Stimulated activated effector memory CD8-positive, alpha-beta T cell treated with anti-CD3 and anti-CD28 coated beads, Interleukin-12 subunit alpha, Interleukin-12 subunit beta, amount 100 ng/mL, for 72 hours (primary cell): ENCODE data around the gene OMA1.
"Not testable (repeated sequence)": the region's sequence is repeated elsewhere in the genome, so short reads cannot be mapped to it uniquely, and the experiment has no call there.

Experiments
- ATAC-seq: fragments of 150-1000 bp; cut with Tn5 transposase; 2 replicates; pipeline ENCODE4 v1.10.0; 2021
- DNase-seq, 2 donors: peaks; one replicate each; pipeline ENCODE4 v3.0.0; 2021 to 2022; ENCODE audit warnings: low spot score in 2 of 2
- H3K27ac Mint-ChIP-seq: one replicate; pipeline ENCODE4 v1.8.0; 2022; ENCODE audit warnings: mild to moderate bottlenecking, mixed read lengths
- H3K36me3 Mint-ChIP-seq: one replicate; pipeline ENCODE4 v1.8.0; 2022; ENCODE audit warnings: mild to moderate bottlenecking, mixed read lengths
- H3K4me1 Mint-ChIP-seq: one replicate; pipeline ENCODE4 v1.8.0; 2022; ENCODE audit warnings: mixed read lengths
- H3K4me3 Mint-ChIP-seq: one replicate; pipeline ENCODE4 v1.8.0; 2022; ENCODE audit warnings: mild to moderate bottlenecking, mixed read lengths
- H3K9me3 Mint-ChIP-seq: one replicate; pipeline ENCODE4 v1.8.0; 2022; ENCODE audit warnings: mixed read lengths

OMA1 gene

DNA sequence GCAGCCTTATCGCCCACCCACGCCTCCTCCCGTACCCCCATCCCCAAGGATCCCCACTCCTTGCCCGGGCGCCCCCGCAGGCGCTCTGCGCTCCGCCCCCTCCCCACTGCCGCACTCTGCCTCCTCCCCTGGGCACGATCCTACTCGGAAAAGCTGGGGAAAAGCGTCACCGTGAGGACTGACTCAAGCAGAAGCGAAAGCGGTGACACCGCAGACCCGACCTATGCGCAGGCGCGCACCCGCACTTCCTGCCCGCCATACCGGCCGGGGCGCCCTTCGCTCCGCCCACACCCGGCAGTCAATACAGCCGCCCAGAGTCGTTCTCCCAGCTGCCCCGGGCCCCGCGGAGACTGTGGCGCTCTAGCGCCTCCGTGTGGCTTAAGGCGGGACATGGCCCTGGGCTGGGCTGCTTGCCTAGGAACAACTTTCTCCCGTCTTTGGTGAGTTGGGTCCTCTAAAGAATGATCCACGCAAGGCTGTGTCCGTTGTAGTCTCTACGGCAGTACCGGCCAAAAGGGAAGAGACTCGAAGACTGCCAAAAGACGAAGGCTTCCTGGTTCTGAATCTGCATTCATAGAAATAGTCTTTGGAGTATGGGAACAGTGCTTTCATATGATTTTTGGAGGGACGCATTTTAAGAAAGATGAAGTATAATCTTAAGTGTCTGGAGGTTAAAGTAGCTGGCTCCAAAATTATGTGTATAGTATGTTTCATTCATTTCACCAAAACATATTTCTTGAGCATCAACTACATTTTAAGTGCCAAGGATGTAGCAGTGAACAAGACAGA, at the start of gene OMA1:
TSS of gene OMA1 (minus strand) at position 207 of the 789 bp plus-strand sequence. CDS start 7,432 bp downstream, outside the sequence.
- Mint-ChIP-seq H3K27ac (peak within 1 kb of the TSS; percentile 99), H3K4me1 (peaks cover 23% of the 10 kb centered on the region), H3K9me3 (no peaks in the 10 kb centered on the region), H3K4me3 (peak within 1 kb of the TSS; percentile 82), H3K36me3 (peaks cover 9% of the 10 kb centered on the region)
- ATAC-seq: peak; percentile 94
- peak; percentile 98 to 99 for DNase-seq

DNA sequence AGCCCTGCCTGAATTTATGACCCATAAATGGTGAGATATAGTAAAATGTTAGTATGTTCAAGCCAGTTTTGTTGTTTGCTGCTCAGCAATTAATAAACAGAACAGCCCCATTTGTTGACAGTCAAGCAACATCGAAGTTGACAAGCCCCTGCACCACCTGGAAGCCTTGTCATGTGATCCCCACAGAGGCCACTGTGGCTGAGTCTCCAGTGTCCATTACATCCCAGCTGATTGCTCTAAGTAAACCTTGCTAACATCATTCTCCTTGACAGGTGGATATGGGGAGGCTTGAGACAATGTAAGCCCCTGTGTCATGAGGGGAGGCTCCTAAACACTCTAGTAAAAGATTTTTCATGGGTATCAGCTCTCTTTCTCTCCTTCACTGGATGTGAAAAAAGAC, 48.0 kb upstream of the OMA1 start:
- Mint-ChIP-seq H3K9me3 (no peaks in the 10 kb centered on the region), H3K36me3 (no peaks in the 10 kb centered on the region), H3K27ac (no peak overlapping the region), H3K4me3 (no peak overlapping the region), H3K4me1 (peaks cover 8% of the 10 kb centered on the region)
- ATAC-seq (no peak), DNase-seq (no peak)

DNA sequence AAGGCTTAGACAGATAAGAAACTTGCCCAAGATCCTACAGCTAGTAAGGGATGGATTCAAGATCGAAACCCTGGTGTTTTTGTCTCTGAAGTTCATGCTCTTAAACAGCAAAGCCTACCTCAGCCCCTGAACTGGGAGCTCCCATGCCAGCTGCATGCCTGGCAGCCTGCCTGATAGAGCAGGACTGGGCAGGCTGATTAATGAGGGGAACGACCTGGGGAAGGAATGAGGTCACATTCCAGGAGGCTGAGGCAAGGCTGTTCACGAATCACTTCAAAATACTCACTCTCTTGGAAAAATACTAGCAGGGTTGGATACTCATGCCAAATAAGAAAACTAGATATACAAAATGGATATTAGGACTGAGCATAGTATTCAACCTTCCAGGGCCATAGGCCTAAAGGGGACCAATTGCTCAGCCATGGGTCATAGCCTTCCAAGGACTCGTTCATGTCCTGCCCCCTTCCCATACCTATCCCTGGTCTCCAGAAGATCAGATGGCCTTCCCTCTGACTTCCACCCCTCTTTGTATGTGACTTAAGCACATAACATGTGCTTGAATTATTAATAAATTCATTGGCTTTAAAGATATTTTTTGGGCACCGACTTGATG, 46.1 kb upstream of the OMA1 start:
- H3K27ac Mint-ChIP-seq: no peak overlapping the region
- no peak overlapping the region for H3K4me3 Mint-ChIP-seq
- DNase-seq: no peak
- no peaks in the 10 kb centered on the region for H3K36me3 Mint-ChIP-seq
- no peaks in the 10 kb centered on the region for H3K9me3 Mint-ChIP-seq
- H3K4me1 Mint-ChIP-seq: no peaks in the 10 kb centered on the region
- no peak for ATAC-seq

DNA sequence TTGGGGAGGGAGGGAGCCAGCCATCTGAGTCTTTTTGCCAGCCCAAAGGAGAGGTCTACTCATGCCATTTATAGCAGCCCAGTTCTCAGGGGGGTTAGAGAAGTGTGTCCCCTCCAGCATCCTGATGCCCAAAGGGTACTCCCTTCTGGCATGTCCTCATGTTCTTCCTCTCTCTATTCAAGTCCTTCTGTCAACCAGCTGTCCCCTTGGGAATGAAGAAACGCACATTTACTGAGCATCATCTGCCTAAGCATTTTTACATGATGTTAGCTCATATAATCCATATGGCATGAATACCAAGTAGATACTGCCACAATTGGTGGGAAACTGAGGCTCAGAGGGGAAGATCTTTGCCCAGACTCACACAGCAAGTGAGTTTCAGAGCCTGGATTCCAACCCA, 45.3 kb upstream of the OMA1 start:
- ATAC-seq: no peak
- no peaks in the 10 kb centered on the region for H3K9me3 Mint-ChIP-seq

DNA sequence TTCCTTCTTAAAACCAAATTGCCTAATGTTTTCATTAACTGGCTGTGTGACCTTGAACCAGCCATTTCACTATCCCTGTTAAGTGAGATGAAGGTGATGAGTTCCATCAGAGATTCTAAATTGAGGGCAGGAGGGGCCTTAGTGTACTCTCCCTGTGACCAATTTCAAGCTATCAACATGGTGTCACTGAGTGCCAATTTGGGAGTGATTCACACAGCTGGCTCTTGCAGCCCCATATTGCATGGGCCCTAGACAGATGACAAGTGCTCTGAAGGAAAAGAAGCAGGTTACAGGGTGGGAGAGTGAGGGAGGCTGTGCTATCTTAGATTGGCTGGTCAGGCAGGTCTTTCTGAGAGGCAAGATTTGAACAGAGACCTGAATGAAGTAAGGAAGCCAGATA, 43.5 kb upstream of the OMA1 start:
- no peak overlapping the region for H3K4me3 Mint-ChIP-seq
- ATAC-seq (no peak), DNase-seq (no peak)
- no peak overlapping the region for H3K27ac Mint-ChIP-seq
- H3K4me1 Mint-ChIP-seq: peaks cover 6% of the 10 kb centered on the region
- no peaks in the 10 kb centered on the region for H3K36me3 Mint-ChIP-seq
- no peaks in the 10 kb centered on the region for H3K9me3 Mint-ChIP-seq

More for the DNA sequence above, 45.3 kb upstream of the OMA1 start:
- Mint-ChIP-seq H3K4me3 (no peak overlapping the region), H3K27ac (no peak overlapping the region), H3K4me1 (no peaks in the 10 kb centered on the region), H3K36me3 (no peaks in the 10 kb centered on the region)
- DNase-seq: no peak

DNA sequence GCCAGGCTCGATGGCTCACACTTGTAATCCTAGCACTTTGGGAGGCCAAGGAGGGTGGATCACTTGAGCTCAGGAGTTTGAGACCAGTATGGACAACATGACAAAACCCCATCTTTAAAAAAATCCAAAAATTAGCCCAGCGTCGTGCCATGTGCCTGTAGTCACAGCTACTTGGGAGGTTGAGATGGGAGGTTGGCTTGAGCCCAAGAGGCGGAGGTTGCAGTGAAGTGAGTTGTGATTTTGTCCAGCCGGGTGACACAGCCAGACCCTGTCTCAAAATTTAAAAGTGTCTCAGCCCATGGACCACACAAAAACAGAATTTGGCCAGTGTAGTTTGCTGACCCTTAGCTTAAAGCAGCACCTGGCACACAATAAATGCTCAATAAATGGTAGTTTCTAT, 41.9 kb upstream of the OMA1 start:
- Mint-ChIP-seq H3K36me3 (no peaks in the 10 kb centered on the region), H3K4me3 (no peak overlapping the region), H3K27ac (no peak overlapping the region), H3K4me1 (peaks cover 16% of the 10 kb centered on the region), H3K9me3 (no peaks in the 10 kb centered on the region)
- DNase-seq (no peak), ATAC-seq (no peak)

DNA sequence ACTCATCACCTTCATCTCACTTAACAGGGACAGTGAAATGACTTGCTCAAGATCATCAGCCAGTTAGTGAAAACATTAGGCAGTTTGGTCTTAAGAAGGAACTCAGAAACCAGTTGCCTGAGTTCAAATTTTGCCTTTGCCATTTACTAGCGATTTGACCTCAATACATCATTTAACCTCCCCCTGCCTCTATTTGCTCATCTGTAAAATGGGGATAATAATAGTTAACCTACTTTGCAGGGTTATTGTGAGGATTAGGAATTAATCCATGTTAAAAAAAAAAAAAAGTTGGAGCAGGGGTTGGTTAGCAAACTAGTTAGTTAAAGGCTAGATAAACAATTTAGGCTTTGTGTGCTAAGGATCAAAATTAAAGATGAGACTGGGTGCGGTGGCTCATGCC, 41.1 kb upstream of the OMA1 start:
- ATAC-seq: no peak
- H3K36me3 Mint-ChIP-seq: no peaks in the 10 kb centered on the region
- no peak overlapping the region for H3K27ac Mint-ChIP-seq
- no peaks in the 10 kb centered on the region for H3K9me3 Mint-ChIP-seq
- no peak for DNase-seq
- no peak overlapping the region for H3K4me3 Mint-ChIP-seq
- peaks cover 16% of the 10 kb centered on the region for H3K4me1 Mint-ChIP-seq

DNA sequence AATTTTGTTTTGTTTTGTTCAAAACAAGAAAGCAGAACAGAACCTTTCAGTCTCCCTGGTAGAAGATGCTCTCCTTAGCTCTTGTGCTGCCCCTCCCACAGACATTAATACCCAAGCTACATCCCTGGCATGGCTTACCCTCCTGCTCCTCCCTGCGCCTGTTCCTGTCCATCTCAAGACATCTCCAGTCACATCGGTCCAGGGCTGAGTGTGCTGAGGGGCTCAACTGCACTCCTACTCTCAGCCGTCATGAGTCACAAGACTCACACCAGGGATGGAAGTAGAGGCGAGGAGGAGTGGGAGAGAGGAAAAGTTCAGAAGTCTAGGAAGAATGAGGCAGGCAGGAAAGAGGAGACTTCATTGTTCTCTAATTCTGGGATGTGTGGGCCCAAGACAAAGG, 39.7 kb upstream of the OMA1 start:
- DNase-seq: no peak
- Mint-ChIP-seq H3K9me3 (no peaks in the 10 kb centered on the region), H3K36me3 (no peaks in the 10 kb centered on the region), H3K4me1 (peaks cover 16% of the 10 kb centered on the region), H3K27ac (no peak overlapping the region), H3K4me3 (no peak overlapping the region)
- ATAC-seq: no peak

DNA sequence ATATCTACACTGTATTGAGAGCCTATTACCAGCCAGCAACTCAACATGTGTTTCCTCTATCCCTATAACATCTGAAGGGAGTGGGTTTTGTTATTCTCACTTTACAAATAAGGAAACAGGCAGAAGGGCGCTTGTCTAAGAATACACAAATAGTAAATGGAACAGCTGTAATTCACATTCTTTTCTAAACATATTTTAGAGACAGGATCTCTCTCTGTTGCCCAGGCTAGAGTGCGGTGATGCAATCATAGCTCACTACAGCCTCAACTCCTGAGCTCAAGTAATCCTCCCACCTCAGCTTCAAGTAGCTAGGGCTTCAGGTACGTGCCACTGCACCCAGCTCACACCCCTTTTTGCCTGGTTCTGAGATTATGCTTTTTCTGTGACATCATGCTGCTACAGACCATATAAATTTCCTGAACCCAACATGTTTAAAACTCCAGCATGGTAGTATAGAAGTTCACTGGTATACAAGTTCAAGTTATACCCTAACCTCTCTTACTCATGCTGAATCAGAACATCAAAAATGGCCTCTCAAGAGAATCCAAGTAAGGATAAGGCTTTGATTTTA, 39.1 kb upstream of the OMA1 start:
- no peaks in the 10 kb centered on the region for H3K9me3 Mint-ChIP-seq

DNA sequence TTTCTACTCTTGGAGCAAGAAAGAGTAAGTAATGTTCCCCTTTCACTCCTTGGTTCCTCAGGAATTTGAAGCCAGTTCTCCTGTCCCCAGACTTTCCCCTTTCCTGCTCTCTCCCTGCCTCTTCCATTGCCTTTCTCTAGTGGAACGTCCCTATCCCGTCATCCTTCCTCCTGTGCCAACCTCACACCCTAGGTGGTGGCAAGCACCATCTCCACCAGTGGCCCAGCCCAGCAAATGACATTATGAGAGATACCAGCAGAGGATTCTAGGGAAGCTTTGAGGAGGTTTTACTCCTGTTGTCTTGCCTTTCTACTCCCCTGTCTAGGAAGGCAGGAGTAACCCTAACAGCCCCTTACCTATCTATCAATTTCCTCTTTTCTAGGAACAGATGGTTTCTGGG, 38.6 kb upstream of the OMA1 start:
- H3K4me1 Mint-ChIP-seq: peaks cover 16% of the 10 kb centered on the region
- no peak for ATAC-seq
- H3K27ac Mint-ChIP-seq: no peak overlapping the region

More for the DNA sequence above, 39.1 kb upstream of the OMA1 start:
- no peak overlapping the region for H3K4me3 Mint-ChIP-seq
- H3K27ac Mint-ChIP-seq: no peak overlapping the region
- H3K36me3 Mint-ChIP-seq: no peaks in the 10 kb centered on the region
- DNase-seq (no peak), ATAC-seq (peak; percentile 50)
- peaks cover 16% of the 10 kb centered on the region for H3K4me1 Mint-ChIP-seq

DNA sequence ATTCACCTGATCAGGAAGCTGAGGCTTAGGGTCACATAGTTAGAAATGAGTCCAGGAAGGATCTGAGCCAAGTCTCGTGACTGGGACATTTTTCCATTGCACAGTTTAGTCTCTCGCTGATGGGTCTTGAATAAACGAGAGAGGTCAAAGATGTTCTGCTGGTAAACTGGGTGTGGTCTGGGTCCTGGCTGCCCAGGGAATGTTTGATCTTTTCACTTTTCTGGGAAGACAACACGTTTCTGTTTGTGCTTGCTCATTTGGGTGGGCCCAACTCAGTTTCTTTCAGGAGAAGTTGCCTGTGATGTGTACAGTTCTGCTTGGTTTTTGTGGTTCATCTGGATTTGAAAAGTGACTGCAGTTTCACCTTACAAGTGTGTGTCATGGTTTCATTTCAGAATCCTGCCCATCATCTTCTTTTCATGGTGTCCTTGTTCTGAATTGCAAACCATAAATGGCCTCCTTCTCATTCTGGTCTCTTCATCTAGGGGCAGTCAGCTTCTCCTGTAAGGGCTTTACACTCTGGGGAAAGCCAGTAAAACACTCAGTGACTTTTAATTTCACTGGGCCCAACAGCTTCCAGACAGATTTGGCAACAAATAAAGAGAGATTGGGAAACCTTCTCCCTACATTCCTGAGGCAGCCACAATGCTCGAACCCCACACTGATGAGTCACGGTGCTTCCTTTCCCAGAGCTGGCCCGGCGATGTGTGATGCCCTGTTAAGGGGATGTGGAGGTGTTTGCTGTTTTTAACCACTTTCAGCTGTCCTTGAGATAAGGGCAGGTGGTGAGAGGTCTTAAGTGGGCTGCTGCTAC, 37.8 kb upstream of the OMA1 start:
- peaks cover 16% of the 10 kb centered on the region for H3K4me1 Mint-ChIP-seq
- ATAC-seq: peak; percentile 81
- DNase-seq: no peak
- H3K9me3 Mint-ChIP-seq: no peaks in the 10 kb centered on the region
- H3K36me3 Mint-ChIP-seq: no peaks in the 10 kb centered on the region
- H3K4me3 Mint-ChIP-seq: no peak overlapping the region
- H3K27ac Mint-ChIP-seq: no peak overlapping the region

More for the DNA sequence above, 38.6 kb upstream of the OMA1 start:
- no peak for DNase-seq
- Mint-ChIP-seq H3K36me3 (no peaks in the 10 kb centered on the region), H3K4me3 (no peak overlapping the region), H3K9me3 (no peaks in the 10 kb centered on the region)

DNA sequence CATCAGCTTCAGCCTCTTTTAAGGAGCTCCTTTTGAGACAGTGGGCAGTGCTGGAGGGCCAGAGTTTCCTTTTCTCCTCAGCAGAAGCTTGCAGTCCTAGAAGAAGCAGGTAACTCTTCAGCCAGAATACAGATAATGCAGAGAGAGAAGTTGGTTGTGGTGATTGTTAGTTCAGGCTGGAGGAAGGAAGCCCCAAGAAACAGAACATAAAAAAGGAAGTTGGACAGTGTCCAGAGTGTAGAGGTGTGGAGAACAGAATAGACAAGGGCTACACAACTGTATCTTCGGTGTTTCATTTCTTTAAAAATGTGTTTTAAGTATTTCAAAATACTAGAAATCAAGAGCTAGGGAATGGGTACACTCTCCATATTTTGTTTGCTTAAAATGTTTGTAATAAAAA, 37.0 kb upstream of the OMA1 start:
- Mint-ChIP-seq H3K4me1 (peaks cover 16% of the 10 kb centered on the region), H3K36me3 (no peaks in the 10 kb centered on the region), H3K9me3 (no peaks in the 10 kb centered on the region), H3K27ac (no peak overlapping the region), H3K4me3 (no peak overlapping the region)
- DNase-seq: no peak
- no peak for ATAC-seq

DNA sequence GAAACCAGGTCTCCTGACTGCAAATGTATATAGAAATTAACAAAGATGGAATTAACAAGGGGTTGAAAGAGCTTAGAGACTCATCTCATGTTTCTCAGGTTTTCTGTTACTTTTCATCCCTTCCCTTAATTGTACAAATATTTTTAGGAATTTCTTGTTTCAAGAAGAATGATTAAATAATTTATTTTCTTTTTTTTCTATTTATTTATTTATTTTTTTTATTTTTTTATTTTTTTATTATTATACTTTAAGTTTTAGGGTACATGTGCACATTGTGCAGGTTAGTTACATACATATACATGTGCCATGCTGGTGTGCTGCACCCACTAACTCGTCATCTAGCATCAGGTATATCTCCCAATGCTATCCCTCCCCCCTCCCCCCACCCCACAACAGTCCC, 35.6 kb upstream of the OMA1 start:
- not testable (repeated sequence) for H3K36me3 Mint-ChIP-seq, H3K27ac Mint-ChIP-seq, H3K9me3 Mint-ChIP-seq, ATAC-seq, DNase-seq, H3K4me3 Mint-ChIP-seq
- peaks cover 27% of the 10 kb centered on the region for H3K4me1 Mint-ChIP-seq

DNA sequence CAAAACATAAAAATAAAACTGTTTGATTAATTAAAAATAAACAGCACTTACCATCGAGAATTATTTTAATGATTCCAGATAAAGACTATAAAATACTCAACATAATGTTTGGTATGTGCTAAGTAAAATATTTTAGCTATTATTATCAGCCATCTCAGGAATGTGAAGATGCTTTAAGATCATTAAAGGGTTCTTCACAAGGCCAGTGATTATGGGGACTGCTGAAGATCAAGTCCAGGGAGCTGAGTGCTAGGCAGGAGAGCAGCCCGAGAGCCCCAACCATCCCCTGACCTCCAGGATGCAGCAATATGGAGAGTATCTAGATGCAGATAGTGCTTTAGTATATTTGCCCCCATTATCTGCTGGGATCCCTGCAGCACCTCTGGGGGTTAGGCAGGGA, 35.1 kb upstream of the OMA1 start:
- no peak for ATAC-seq
- H3K4me3 Mint-ChIP-seq: no peak overlapping the region
- no peaks in the 10 kb centered on the region for H3K36me3 Mint-ChIP-seq
- DNase-seq: no peak
- peaks cover 27% of the 10 kb centered on the region for H3K4me1 Mint-ChIP-seq
- no peak overlapping the region for H3K27ac Mint-ChIP-seq
- H3K9me3 Mint-ChIP-seq: no peaks in the 10 kb centered on the region

DNA sequence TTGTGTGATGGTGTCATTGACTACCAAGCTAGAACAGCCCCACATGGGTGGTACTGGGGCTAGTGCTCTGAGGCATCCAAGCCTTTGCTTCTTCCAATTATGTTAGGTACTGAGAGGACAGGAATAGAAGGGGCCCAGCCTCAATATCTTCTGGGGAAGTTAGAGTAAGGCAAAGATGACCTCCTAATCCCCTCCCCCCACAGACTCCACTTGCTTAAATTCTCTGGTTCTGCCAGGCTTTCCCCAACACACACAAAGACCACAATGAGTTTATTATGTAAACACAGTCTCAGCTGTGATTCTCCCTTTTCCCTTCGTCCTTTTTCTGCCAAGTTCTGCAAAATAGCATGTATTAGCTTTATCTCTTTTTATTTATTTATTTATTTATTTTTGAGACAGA, 33.7 kb upstream of the OMA1 start:
- H3K36me3 Mint-ChIP-seq: peaks cover 5% of the 10 kb centered on the region
- no peak overlapping the region for H3K4me3 Mint-ChIP-seq
- peaks cover 31% of the 10 kb centered on the region for H3K4me1 Mint-ChIP-seq
- ATAC-seq: no peak
- no peak for DNase-seq
- no peak overlapping the region for H3K27ac Mint-ChIP-seq
- H3K9me3 Mint-ChIP-seq: no peaks in the 10 kb centered on the region
